Hepatocyte (in vitro differentiated cells): Measurements from ENCODE around the gene ALPG. TPM values are rescaled to one million over a fixed set of nuclear protein-coding genes. Genes with fewer than 3 reads are reported as not detected.
A peak's percentile ranks its signal among the peaks of the same experiment; 100 is the strongest.
"Not testable (repeated sequence)": the region's sequence is repeated elsewhere in the genome, so short reads cannot be mapped to it uniquely, and the experiment has no call there.

Experiments used
- DNase-seq: peaks from one replicate; pipeline ENCODE4 v3.0.0-alpha.2; 2016; ENCODE audit warnings: low spot score
- H2AFZ ChIP-seq: fragments of 200-600 bp; sonication (generic); 2 replicates; pipeline ENCODE4 v1.6.0; 2016; ENCODE audit warnings: antibody characterized with exemption, mild to moderate bottlenecking
- H3K27ac ChIP-seq: fragments of 200-600 bp; sonication (generic); 2 replicates; pipeline ENCODE4 v1.5.1; 2016; ENCODE audit warnings: mild to moderate bottlenecking
- H3K27me3 ChIP-seq: fragments of 200-600 bp; sonication (generic); 2 replicates; pipeline ENCODE4 v1.6.1; 2016
- H3K36me3 ChIP-seq: fragments of 200-600 bp; sonication (generic); replicated peaks from 2 replicates; pipeline ENCODE4 v1.5.1; 2016; ENCODE audit warnings: low read depth; ENCODE audit not compliant: insufficient read depth
- H3K4me1 ChIP-seq: fragments of 200-600 bp; sonication (generic); 2 replicates; pipeline ENCODE4 v1.5.1; 2016; ENCODE audit warnings: mild to moderate bottlenecking, moderate library complexity; ENCODE audit not compliant: insufficient read depth
- H3K4me2 ChIP-seq: fragments of 200-600 bp; sonication (generic); 2 replicates; pipeline ENCODE4 v1.6.0; 2016
- H3K4me3 ChIP-seq: fragments of 200-600 bp; sonication (generic); 2 replicates; pipeline ENCODE4 v1.5.1; 2016; ENCODE audit warnings: mild to moderate bottlenecking
- H3K79me2 ChIP-seq: fragments of 200-600 bp; sonication (generic); 2 replicates; pipeline ENCODE4 v1.6.0; 2017; ENCODE audit warnings: mild to moderate bottlenecking
- H3K9me2 ChIP-seq: fragments of 200-600 bp; sonication (generic); replicated peaks from 2 replicates; pipeline ENCODE4 v1.6.0; 2017; ENCODE audit warnings: mild to moderate bottlenecking; ENCODE audit not compliant: insufficient read depth
- H3K9me3 ChIP-seq: fragments of 200-600 bp; sonication (generic); 2 replicates; pipeline ENCODE4 v1.5.1; 2016; ENCODE audit warnings: low read depth, mild to moderate bottlenecking
- H4K20me1 ChIP-seq: fragments of 200-600 bp; sonication (generic); 2 replicates; pipeline ENCODE4 v1.6.0; 2016; ENCODE audit warnings: mild to moderate bottlenecking; ENCODE audit not compliant: insufficient read depth, poor library complexity, severe bottlenecking
- CTCF ChIP-seq: fragments of 200-600 bp; sonication (generic); IDR thresholded peaks from 2 replicates; pipeline ENCODE4 v1.5.1; 2016; ENCODE audit warnings: antibody characterized with exemption, mild to moderate bottlenecking; ENCODE audit not compliant: poor library complexity
- EZH2 ChIP-seq: fragments of 200-600 bp; sonication (generic); IDR thresholded peaks from 2 replicates; pipeline ENCODE4 v1.6.1; 2016; ENCODE audit warnings: antibody characterized with exemption, mild to moderate bottlenecking, borderline replicate concordance
- EZH2phosphoT487 ChIP-seq: fragments of 200-600 bp; sonication (generic); IDR thresholded peaks from one replicate; pipeline ENCODE4 v1.6.1; 2018; ENCODE audit warnings: antibody characterized with exemption, mild to moderate bottlenecking, low read depth, moderate library complexity; ENCODE audit not compliant: unreplicated experiment, severe bottlenecking
- WGBS: methylation state at CpG from one replicate; pipeline ENCODE4 v1.1.6; 2016; ENCODE audit warnings: low lambda C conversion rate; ENCODE audit errors: missing lambda C conversion rate; 5-methylcytosine and 5-hydroxymethylcytosine counted together
- polyA plus RNA-seq: library from polyadenylated mRNA; unstranded; fragments of >200 nt; fragmentation: Nextera tagmentation; extraction: Ambion mirVana; gene quantifications from 2 replicates; pipeline ENCODE4 v1.2.1, GENCODE V29; 2016
- total RNA-seq: library from RNA; depleted of rRNA; stranded (reverse); fragments of >200 nt; gene quantifications from 2 replicates; pipeline ENCODE4 v1.2.3, GENCODE V29; 2014

The ALPG gene
- total and polyA plus RNA-seq, 2 experiments from 2014 or later = 0.08 to 1.5 TPM

DNA sequence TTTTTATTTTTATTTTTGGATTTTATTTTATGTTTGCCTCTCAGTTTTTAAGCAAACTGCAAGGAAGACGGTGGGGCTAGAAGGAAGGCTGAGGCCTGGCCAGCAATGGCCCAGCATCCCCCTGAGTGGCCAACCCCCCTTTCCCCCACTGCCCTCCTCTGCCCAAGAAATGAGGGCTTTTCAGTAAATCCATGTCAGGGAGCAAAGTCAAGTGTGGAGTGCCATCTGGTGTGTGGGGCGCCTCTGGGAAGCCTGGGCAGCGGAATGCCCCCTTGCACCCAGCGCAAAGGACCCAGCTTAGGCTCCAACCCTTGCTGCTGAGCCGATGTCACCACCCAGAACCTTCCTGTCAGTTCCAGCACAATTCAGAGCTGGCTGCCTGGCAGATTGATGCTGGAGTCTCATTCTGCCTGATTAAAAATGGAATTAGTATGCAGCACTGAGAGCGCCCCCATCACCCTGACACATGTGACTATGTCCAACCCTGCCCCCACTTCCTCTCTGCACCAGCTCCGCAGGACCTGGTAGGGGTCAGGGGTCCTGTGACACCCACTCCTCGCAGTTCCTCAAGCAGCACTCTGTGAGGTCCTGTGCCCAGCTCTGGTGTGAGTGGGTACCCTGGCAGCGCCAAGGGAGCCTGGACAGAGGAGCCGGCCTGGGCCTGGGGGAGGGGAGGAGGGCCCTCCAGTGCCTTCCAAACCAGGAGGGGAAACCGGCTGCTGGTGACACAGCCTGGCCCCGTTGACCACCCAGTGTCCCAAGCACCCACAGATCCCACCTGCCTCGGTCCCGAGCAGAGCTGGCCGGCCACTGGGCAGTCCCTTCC, 37.3 kb upstream of the ALPG start:
- Histone ChIP-seq H3K9me3 (no peaks in the 10 kb centered on the region), H3K27ac (no peak overlapping the region), H2AFZ (no peak overlapping the region), H3K36me3 (no peaks in the 10 kb centered on the region), H3K27me3 (no peaks in the 10 kb centered on the region), H3K9me2 (no peaks in the 10 kb centered on the region), H4K20me1 (no peaks in the 10 kb centered on the region), H3K4me3 (no peak overlapping the region), H3K79me2 (no peaks in the 10 kb centered on the region), H3K4me2 (no peak overlapping the region), H3K4me1 (peaks cover 3% of the 10 kb centered on the region)
- TF ChIP-seq EZH2 (no peak), CTCF (no peak), EZH2phosphoT487 (no peak)
- 90% methylated on average over 15 of the region's 15 CpGs for WGBS
- peak; percentile 2 for DNase-seq

GRCh38 chr2:232370007-232370406, 36.6 kb upstream of the ALPG start:
- WGBS = 58% methylated on average over 11 of the region's 12 CpGs
- not testable (repeated sequence) for H3K4me3 ChIP-seq, H3K9me3 ChIP-seq, H3K4me2 ChIP-seq, H3K79me2 ChIP-seq, H3K36me3 ChIP-seq, H3K9me2 ChIP-seq, DNase-seq, H4K20me1 ChIP-seq, H3K27me3 ChIP-seq, H2AFZ ChIP-seq, H3K27ac ChIP-seq, H3K4me1 ChIP-seq

GRCh38 chr2:232372231-232373208, 34.1 kb upstream of the ALPG start:
- Histone ChIP-seq H3K4me3 (no peak overlapping the region), H3K79me2 (no peaks in the 10 kb centered on the region), H3K27ac (no peak overlapping the region), H2AFZ (no peak overlapping the region), H3K9me3 (no peaks in the 10 kb centered on the region), H3K27me3 (no peaks in the 10 kb centered on the region), H3K4me1 (no peaks in the 10 kb centered on the region), H3K4me2 (no peak overlapping the region), H4K20me1 (no peaks in the 10 kb centered on the region), H3K9me2 (no peaks in the 10 kb centered on the region), H3K36me3 (no peaks in the 10 kb centered on the region)
- TF ChIP-seq EZH2 = no peak
- no peak for TF ChIP-seq CTCF
- TF ChIP-seq EZH2phosphoT487 = no peak
- DNase-seq = peak; percentile 30
- 96% methylated on average over 18 of the region's 18 CpGs for WGBS

DNA sequence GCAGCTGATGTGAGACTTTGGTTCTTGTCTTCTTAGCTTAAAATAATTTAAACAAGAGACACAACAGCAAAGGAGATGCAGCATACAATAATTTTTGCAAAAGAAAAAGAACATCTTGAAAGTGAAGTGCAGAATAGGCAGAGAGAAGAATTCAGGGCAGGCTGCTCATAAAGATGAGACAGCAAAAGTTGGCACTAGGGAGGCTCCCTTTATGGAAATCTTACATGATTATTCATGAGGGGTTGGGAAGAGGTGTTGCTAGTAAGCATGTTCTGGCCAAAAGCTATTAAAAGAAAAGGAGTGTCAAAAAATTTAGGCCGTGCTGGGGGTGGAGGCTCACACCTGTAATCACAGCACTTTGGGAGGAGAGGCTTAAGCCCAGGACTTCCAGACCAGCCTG, 32.3 kb upstream of the ALPG start:
- Histone ChIP-seq H2AFZ (no peak overlapping the region), H3K79me2 (no peaks in the 10 kb centered on the region), H3K4me2 (no peak overlapping the region), H3K27me3 (no peaks in the 10 kb centered on the region), H3K4me1 (no peaks in the 10 kb centered on the region), H3K9me3 (no peaks in the 10 kb centered on the region), H3K9me2 (no peaks in the 10 kb centered on the region), H3K36me3 (no peaks in the 10 kb centered on the region), H3K4me3 (no peak overlapping the region), H4K20me1 (no peaks in the 10 kb centered on the region), H3K27ac (no peak overlapping the region)
- no peak for TF ChIP-seq CTCF
- TF ChIP-seq EZH2 = no peak
- TF ChIP-seq EZH2phosphoT487 = no peak
- WGBS = 100% methylated on average over 1 of the region's 1 CpG
- DNase-seq = no peak
